SW480 (cell line): ENCODE measurements around the gene COL25A1.
"Not testable (repeated sequence)": the region's sequence is repeated elsewhere in the genome, so short reads cannot be mapped to it uniquely, and the experiment has no call there.

Source experiments
- DNase-seq: peaks from one replicate; pipeline ENCODE4 v3.0.0-alpha.2; 2016; ENCODE audit warnings: low spot score

COL25A1 gene

GRCh38 chr4:109123951-109124350 is 178.5 kb downstream of the COL25A1 start:
- DNase-seq, result no peak

- no peak for DNase-seq
Observed at GRCh38 chr4:109121561-109121960, 180.9 kb downstream of the COL25A1 start.

DNA sequence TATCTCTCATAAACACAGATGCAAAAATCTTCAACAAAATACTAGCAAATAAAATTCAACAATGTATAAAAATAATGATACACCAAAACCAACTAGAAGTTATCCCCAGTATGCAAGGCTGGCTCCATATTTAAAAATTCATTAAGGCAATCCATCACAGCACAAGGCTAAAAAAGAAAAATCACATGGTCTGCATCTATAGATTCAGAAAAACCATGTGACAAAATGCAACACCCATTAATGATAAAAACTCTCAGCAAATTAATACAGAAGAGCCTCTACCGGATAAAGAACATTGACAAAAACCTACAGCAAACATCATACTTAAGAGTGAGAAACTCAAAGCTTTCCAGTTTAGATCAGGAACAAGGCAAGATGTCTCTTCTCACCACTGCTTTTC is 182.6 kb downstream of the COL25A1 start:
- DNase-seq, result no peak

DNA sequence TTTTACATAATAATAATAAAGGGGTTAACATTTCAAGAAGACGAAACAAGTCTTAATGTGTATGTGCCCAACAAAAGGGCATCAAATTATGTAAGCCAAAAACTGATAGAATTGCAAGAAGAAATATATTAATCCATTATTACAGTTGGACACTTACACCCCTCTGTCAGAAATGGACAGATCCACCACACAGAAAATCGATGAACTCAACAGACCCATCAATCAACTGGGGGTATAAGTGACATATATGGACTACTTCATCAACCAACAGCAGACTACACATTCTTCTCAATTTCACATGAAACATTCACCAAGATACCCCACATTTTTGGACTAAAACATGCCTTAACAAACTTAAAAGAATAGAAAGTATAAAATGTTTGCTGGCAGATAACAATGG is 183.8 kb downstream of the COL25A1 start:
- DNase-seq, result no peak

DNA sequence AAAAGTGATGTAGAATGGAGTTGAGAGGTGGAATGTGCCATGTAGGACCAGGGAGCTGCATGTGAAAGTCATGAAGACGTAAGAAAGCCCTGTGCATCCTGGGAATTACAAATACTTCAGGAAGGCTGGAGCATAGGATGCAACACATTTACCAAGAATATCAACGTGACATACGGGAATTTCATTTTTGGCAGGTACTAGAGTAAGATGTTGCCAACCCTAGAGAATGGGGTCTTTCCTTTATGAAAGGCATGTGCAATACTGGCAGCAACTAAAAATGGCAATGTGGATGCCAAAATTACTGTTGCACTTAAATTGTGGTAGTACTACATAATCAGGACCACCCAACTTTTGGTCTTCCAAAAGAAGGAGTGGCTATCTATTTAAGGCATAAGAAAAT is 188.0 kb downstream of the COL25A1 start:
- no peak for DNase-seq

DNA sequence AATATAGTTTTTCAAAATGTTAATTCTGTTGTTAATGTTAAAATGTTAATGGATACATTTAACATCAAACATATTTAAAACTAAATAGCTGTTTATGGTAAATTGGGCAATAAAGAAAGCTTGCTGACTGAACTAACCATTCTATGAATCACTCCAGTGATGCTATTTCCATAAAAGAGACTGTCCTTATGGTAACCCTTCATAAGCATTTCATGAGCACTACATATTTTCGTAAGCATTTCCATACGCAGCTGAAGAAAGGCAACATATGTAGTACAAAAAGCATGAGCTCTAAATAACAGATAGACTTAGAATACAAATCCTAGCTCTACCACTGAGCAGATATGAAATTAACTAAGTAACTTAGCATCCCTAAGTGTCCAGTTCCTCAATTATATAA is 188.9 kb downstream of the COL25A1 start:
- DNase-seq, result no peak

GRCh38 chr4:109111031-109111430 is 191.4 kb downstream of the COL25A1 start:
- no peak for DNase-seq

DNA sequence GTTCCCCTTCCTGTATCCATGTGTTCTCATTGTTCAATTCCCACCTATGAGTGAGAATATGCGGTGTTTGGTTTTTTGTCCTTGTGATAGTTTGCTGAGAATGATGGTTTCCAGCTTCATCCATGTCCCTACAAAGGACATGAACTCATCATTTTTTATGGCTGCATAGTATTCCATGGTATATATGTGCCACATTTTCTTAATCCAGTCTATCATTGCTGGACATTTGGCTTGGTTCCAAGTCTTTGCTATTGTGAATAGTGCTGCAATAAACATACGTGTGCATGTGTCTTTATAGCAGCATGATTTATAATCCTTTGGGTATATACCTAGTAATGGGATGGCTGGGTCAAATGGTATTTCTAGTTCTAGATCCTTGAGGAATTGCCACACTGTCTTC is 194.2 kb downstream of the COL25A1 start:
- not testable (repeated sequence) for DNase-seq

DNA sequence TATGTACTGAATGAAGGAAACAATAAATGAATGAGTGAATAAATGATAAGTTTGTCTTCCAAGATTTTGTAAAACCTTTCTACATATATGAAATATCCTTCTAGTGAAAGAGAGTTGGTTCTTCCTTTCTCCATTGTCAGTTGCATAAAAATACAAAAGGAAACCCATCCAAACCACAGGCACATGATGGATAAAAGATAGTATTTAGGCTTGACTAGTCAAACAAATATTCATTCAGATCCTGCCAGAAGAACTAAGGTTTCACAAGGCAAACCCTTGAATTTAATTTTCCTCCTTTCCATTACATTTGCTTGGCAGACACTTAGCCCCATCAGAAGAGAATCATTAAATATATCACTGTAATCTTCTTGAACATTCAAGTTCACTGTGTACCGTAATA is 208.4 kb downstream of the COL25A1 start:
- no peak for DNase-seq

DNA sequence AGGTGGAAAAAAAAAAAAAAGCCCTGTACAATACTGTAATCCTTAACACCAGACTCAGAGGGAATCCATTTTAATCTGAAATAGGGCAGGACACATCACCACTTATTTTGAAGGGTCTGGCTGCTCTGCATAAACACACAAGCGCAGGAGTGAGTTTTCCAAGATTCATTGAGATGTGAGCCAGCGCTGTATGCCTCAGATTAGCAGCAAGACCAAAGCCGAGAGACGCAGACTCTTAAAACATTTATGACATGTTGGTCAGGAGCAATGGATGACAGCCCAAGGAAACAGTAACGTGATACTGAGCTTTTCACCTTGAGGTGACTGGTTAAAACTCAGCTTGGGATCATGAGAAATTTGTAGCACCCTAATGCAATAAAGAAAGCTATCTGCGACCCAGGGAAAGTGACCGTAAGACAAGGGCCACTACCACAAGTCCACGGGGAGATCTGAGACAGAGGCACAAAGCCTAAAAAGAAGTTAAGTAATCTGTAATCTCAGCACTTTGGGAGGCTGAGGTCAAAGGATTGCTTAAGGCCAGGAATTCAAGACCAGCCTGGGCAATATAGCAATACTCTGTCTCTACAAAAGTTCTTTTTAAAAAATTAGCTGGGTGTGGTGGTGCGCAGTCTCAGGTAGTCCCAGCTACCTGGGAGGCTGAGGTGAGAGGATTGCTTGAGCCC is 210.6 kb downstream of the COL25A1 start:
- DNase-seq, result no peak

GRCh38 chr4:109083911-109084310 is 218.5 kb downstream of the COL25A1 start:
- DNase-seq, result no peak

- no peak for DNase-seq
Observed at GRCh38 chr4:109079731-109080130, 222.7 kb downstream of the COL25A1 start.

DNA sequence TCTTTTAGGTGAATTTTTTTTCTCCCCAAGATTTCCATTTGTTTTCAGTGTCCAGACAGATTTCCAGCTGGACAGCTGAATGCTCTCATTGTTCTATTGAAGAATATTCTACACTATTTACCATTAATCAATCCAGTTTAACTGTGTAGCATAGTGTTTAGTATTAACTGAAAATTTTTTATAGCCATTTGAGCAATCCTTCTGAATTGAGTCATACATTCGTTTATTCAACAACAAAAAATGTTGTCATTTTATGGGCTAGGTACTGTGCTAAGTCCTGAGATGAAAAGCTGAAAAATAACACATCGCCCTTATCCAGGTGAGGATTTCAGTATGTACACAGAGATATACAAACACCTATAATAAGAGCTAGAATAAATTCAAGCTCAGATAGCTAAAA is 223.3 kb downstream of the COL25A1 start:
- DNase-seq, result no peak

GRCh38 chr4:109078724-109079123 is 223.7 kb downstream of the COL25A1 start:
- no peak for DNase-seq

GRCh38 chr4:109077505-109077904 is 225.0 kb downstream of the COL25A1 start:
- DNase-seq, result no peak

DNA sequence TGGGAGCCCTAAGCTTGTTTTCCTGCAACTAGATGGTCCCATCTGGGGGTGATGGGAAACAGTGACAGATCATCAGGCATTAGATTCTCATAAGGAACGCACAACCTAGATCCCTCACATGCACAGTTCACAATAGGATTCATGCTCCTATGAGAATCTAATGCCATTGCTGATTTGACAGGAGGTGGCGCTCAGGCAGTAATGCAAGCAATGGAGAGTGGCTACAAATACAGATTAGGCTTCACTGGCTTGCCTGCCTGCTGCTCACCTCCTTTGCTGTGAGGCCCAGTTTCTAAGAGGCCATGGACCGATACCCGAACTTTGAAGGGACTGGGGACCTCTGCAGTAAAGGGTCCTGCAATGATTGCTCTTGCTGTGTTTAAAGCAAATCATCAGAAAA is 225.7 kb downstream of the COL25A1 start:
- not testable (repeated sequence) for DNase-seq

DNA sequence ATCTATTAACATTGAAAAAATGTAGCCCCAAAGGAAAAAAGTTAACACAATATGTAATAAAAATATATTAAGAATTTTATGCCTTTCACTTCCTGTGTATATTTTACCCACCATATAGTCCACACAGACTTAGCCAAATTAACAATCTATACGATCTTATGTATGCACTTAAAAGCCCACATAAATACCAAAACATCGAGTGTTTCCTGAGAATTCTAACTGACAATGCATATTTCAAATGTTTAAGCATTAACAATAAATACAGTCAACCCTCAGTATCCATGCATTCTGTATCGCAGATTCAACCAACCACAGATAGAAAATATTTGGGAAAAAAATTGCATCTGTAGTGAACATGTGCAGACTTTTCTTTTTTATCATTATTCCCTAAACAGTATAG is 226.8 kb downstream of the COL25A1 start:
- no peak for DNase-seq

- no peak for DNase-seq
Observed at GRCh38 chr4:109072595-109072994, 229.9 kb downstream of the COL25A1 start.

DNA sequence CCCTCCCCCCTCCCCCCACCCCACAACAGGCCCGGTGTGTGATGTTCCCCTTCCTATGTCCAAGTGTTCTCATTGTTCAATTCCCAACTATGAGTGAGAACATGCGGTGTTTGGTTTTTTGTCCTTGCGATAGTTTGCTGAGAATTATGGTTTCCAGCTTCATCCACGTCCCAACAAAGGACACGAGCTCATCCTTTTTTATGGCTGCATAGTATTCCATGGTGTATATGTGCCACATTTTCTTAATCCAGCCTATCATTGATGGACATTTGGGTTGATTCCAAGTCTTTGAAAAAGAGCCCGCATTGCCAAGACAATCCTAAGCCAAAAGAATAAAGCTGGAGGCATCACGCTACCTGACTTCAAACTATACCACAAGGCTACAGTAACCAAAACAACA is 231.8 kb downstream of the COL25A1 start:
- DNase-seq, result not testable (repeated sequence)

DNA sequence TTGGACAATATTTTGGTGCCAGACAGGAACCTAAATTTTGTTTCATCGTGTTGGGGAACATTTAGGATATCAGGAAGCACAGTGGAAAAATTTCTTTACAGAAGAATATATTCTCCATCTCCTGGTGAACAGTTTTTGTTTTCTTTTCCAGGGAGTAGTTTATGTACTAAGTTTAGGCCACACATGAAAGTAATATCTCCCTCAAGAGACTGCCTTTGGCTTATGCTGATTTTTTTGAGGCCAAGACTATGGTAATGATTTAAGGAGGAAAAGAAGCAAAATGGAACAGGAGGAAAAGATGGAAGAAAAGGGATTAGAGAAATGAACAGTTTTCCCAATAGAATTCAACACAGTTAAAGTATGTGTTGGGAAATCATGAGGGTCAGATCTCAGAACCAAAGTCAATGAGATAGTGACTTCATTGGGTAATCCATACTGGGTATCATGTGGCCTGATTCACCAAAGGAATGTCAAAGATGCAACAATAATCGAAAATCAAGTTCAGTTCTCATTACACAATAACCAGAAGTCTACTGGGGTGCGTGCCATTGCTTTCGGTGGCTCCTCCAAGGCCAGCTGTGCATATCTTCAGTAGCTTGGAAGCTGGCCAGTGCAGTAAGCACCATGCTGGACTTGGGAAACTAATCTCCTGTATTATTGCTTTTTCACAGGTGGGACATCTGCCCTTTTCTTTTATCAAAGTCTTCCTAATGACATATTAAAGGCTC is 234.8 kb downstream of the COL25A1 start:
- DNase-seq, result no peak

- DNase-seq, result no peak
Observed at GRCh38 chr4:109065006-109065405, 237.5 kb downstream of the COL25A1 start.

- DNase-seq, result no peak
Observed at GRCh38 chr4:109053257-109053656, 249.2 kb downstream of the COL25A1 start.

GRCh38 chr4:109052821-109053220 is 249.6 kb downstream of the COL25A1 start:
- DNase-seq, result no peak

GRCh38 chr4:109051054-109051453 is 251.4 kb downstream of the COL25A1 start:
- no peak for DNase-seq
